GM13977 (cell line): Measurements from ENCODE around the gene RCN2.
"Not testable (repeated sequence)": the region's sequence is repeated elsewhere in the genome, so short reads cannot be mapped to it uniquely, and the experiment has no call there.

Source experiments
- DNase-seq: peaks from one replicate; pipeline ENCODE4 v3.0.0; 2012; ENCODE audit warnings: low spot score
- in situ Hi-C: fragments of 300-500 bp; cut with MboI; formaldehyde crosslinking; loops from one replicate; pipeline ENCODE4 v1.12.0; 2022; ENCODE audit warnings: low sequenced_read_pairs, low pct_unique_long_range_greater_than_20kb, mixed read lengths, inconsistent platforms; ENCODE audit not compliant: unreplicated experiment
- TF ChIP-seq, protein P1 (sequence below): IDR thresholded peaks from 2 replicates; pipeline ENCODE4 v1.5.1; 2012; ENCODE audit warnings: mild to moderate bottlenecking, control low read depth; ENCODE audit not compliant: insufficient read depth; ENCODE audit errors: extremely low read depth, missing control alignments

RCN2 gene

DNA sequence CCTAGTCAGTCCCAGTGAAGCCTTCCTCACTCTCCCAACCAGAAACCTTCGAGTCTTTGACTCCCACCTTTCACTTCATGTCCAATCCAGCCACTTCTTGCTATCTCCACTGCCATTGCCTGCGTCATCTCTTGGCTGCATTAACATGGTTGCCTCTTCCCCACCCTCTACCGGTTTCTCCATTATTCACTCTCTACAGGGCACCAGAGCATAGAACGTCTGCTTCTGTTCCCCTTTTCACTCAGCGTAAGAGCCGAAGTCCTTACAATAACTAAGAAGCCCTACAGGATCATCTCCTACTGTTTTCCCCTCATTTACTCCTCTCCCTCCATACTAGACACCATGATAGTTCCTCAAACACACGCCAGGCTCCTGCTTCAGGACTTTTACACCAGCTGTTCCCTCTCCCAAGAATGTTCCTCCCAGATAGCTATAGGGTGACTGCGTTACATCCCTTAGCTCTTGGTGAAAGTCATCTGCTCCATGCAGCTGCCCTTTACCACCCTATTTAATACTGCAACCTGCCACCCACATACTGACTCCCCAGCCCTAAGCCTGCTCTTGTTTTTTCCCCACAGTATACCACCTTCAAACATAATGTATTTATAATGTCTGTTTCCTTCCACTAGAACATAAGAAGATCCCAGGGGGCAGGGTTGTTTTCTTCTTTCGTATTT is 30.9 kb downstream of the RCN2 start:
- DNase-seq: no peak
- in situ Hi-C loops: no loop called here
- TF ChIP-seq, protein P1, sequence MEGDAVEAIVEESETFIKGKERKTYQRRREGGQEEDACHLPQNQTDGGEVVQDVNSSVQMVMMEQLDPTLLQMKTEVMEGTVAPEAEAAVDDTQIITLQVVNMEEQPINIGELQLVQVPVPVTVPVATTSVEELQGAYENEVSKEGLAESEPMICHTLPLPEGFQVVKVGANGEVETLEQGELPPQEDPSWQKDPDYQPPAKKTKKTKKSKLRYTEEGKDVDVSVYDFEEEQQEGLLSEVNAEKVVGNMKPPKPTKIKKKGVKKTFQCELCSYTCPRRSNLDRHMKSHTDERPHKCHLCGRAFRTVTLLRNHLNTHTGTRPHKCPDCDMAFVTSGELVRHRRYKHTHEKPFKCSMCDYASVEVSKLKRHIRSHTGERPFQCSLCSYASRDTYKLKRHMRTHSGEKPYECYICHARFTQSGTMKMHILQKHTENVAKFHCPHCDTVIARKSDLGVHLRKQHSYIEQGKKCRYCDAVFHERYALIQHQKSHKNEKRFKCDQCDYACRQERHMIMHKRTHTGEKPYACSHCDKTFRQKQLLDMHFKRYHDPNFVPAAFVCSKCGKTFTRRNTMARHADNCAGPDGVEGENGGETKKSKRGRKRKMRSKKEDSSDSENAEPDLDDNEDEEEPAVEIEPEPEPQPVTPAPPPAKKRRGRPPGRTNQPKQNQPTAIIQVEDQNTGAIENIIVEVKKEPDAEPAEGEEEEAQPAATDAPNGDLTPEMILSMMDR: no peak

DNA sequence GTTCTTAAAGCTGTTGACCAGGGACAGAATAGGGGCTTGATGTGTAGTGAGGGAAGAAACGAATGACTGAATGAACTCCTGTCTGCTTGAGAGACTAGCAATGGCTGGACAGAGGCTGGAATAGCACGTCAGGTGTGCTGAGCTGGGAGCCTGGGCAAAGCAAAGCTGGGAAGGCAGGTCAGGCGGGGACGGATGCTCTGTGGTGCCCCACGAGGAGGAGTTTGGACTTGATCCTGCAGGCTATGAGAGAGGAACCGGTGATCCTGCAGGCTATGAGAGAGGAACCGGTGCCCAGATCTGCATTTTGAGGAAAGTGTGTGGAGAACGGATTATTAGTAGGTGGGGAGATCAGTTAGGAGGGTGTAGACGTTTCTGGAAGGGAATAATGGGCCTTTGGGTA is 32.0 kb downstream of the RCN2 start:
- TF ChIP-seq, protein P1: no peak
- in situ Hi-C loops: no loop called here
- DNase-seq: no peak

DNA sequence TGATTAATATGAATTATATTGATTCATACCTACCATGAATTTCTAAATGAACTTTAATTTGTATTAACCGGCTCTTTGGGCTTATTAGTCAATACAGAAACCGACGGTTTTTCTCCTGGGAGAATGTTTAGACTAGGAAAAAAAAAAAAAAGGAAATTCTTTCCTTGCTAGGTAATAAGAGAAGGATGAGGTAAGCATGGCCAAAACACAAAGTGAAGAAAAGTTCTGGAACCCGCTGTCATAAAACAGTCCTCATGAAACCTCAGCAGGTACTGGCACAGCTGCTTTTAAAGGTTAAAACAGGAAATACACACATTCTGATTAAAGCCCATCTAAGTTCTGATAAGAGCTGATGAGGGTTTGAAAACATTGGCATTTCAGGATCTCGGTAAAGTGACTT is 32.6 kb downstream of the RCN2 start:
- in situ Hi-C loops: no loop called here
- no peak for DNase-seq
- TF ChIP-seq, protein P1: no peak

DNA sequence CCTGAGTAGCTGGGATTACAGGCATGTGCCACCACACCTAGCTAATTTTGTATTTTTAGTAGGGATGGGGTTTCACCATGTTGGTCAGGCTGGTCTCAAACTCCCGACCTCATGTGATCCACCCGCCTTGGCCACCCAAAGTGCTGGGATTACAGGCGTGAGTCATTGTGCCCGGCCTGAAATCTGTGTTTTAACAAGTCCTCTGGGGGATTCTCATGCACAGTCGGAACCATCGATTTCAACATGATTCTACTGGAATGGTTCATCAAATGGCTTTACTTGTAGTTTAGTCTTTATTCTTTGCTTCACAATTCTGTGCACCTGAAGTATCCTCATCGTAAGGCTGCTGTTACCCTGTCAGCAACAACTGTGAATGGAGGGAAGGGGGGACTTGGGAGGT is 34.5 kb downstream of the RCN2 start:
- DNase-seq, in situ Hi-C loops: not testable (repeated sequence)

DNA sequence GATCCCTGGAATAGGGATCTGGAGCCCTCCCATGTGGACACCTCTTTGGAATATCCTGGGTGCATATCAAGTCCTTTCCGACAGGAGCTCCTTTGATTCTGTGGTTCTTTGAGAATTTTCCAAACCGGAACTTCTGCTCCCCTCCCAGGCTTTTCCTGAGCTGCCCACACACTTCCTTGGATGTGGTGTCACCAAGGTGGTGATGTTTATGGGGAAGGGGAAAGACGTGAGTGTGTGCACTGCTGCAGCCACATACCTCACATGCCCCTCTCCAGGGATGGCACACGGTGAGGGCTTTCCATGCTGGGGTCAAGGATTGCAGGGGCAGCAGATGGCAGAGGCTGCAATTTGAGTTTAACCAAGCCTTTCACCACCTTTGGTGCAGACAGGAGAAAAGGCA is 35.5 kb downstream of the RCN2 start:
- DNase-seq: no peak
- in situ Hi-C loops: no loop called here
- TF ChIP-seq, protein P1: no peak

DNA sequence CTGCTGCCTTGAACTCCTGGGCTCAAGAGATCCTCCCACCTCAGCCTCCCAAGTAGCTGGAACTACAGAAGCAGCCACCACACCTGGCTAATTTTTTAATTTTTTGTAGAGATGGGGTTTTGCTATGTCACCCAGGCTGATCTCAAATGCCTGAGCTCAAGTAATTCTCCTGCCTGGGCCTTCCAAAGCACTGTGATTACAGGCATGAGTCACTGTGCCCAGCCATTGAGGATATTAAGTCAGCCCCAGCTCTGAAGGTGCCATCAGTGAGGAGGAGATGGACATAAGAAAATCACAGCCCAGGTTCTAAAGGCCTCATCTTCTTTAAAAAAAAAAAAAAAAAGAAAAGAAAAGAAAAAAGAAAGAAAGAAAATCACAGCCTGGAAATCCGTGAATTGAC is 36.8 kb downstream of the RCN2 start:
- TF ChIP-seq, protein P1: no peak
- in situ Hi-C loops: no loop called here
- no peak for DNase-seq

DNA sequence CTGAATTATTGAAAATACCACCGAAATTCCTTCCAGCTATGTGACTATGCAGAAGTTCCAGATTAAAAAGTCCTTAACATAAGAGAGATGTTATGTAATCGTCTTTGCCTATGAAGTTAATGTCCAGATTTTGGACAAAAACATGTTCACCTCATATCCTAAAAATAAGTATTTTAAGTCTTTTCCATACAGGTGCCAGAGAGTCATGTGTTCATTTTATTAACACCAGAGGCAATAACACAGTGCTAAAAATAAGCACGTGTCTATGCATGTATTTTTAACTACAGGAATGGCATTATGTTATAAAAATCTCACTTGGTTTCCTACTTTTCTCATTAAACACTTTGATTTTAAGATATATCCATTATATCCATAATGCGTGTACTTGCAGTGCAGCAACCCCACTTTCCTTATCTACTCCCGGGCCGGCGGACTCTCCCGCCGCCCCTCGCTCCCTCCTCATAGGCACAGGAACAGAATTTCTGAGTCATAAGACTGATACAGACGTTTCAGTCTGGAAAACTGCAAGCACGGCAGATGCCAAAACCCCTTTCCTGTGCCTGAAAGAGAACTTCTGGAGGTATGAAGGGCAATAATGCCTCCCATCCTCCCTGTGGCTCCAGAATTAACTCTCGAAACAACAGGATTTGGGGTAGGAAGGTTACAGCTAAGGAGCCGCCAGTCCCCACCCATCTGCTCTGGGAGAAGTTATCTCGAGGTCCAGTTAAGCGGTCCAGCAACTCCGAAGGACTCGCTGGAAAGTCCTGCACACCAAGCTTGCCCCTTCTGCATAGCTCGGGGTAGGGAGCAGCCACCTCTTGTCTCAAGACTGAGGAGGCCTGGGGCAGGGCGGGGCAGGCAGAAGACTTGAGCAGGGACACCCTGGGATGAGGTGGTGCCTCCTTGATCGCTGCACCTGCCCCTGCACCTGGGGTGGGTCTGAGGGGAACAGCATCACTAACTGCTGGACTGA is 41.1 kb downstream of the RCN2 start:
- in situ Hi-C loops: no loop called here
- DNase-seq: no peak
- TF ChIP-seq, protein P1: no peak
